GM21390 (cell line): ENCODE results near the gene RTN4RL2.

ENCODE experiments used
- ATAC-seq: cut with Tn5 transposase; IDR thresholded peaks from one replicate; pipeline ENCODE4 v1.9.1; 2021; ENCODE audit not compliant: unreplicated experiment

RTN4RL2 gene

GRCh38 chr11:57461841-57462489 lies 1.6 kb downstream of the RTN4RL2 start:
- no peak for ATAC-seq

- no peak for ATAC-seq
Observed at GRCh38 chr11:57462597-57462996, 2.3 kb downstream of the RTN4RL2 start.

GRCh38 chr11:57463671-57464538 lies 3.6 kb downstream of the RTN4RL2 start:
- no peak for ATAC-seq

GRCh38 chr11:57464539-57465181 lies 4.3 kb downstream of the RTN4RL2 start:
- ATAC-seq, result no peak

- no peak for ATAC-seq
Observed at GRCh38 chr11:57466680-57467079, 6.4 kb downstream of the RTN4RL2 start.

GRCh38 chr11:57467508-57468157 lies 7.3 kb downstream of the RTN4RL2 start:
- no peak for ATAC-seq

GRCh38 chr11:57468276-57468675 lies 7.9 kb downstream of the RTN4RL2 start:
- ATAC-seq, result no peak

- no peak for ATAC-seq
Observed at GRCh38 chr11:57469268-57469667, 8.9 kb downstream of the RTN4RL2 start.

- no peak for ATAC-seq
Observed at GRCh38 chr11:57471496-57471895, 11.2 kb downstream of the RTN4RL2 start.

GRCh38 chr11:57473285-57473841 lies 13.0 kb downstream of the RTN4RL2 start:
- no peak for ATAC-seq

GRCh38 chr11:57474017-57474802 lies 13.9 kb downstream of the RTN4RL2 start:
- no peak for ATAC-seq

GRCh38 chr11:57474803-57475115 lies 14.4 kb downstream of the RTN4RL2 start:
- no peak for ATAC-seq

GRCh38 chr11:57475191-57475590 lies 14.9 kb downstream of the RTN4RL2 start:
- ATAC-seq, result no peak

- peak; percentile 26 for ATAC-seq
Observed at GRCh38 chr11:57475671-57476046, 15.3 kb downstream of the RTN4RL2 start.

- ATAC-seq, result peak; percentile 33
Observed at GRCh38 chr11:57476047-57476756, 15.9 kb downstream of the RTN4RL2 start.

GRCh38 chr11:57476757-57477506 lies 16.6 kb downstream of the RTN4RL2 start:
- ATAC-seq, result peak; percentile 47

- ATAC-seq, result no peak
Observed at GRCh38 chr11:57477507-57478189, 17.3 kb downstream of the RTN4RL2 start.

GRCh38 chr11:57479021-57479663 lies 18.8 kb downstream of the RTN4RL2 start:
- ATAC-seq, result no peak
